GM23338 (cell line): ENCODE results near the gene FRMD4A. TPM values are rescaled to one million over a fixed set of nuclear protein-coding genes. Genes with fewer than 3 reads are reported as not detected.

Source experiments
- ATAC-seq: fragments of 200-7000 bp; cut with Tn5 transposase; 3 replicates; pipeline ENCODE4 v1.9.1; 2020
- DNase-seq: peaks from one replicate; pipeline ENCODE4 v3.0.0-alpha.2; 2015; ENCODE audit warnings: low spot score
- H2AFZ ChIP-seq: fragments of 200-600 bp; sonication (generic); 2 replicates; pipeline ENCODE4 v1.8.0; 2016; ENCODE audit warnings: antibody characterized with exemption, mild to moderate bottlenecking, moderate library complexity
- H3F3A ChIP-seq: fragments of 200-600 bp; sonication (generic); replicated peaks from 2 replicates; pipeline ENCODE4 v1.8.0; 2017; ENCODE audit warnings: antibody characterized with exemption, mixed run types, low read depth
- H3K27ac ChIP-seq: fragments of 200-600 bp; sonication (generic); 2 replicates; pipeline ENCODE4 v1.6.1; 2016; ENCODE audit warnings: low read depth
- H3K27me3 ChIP-seq: fragments of 200-600 bp; sonication (generic); 2 replicates; pipeline ENCODE4 v1.8.0; 2016; ENCODE audit warnings: mild to moderate bottlenecking, mixed run types, moderate library complexity; ENCODE audit not compliant: insufficient read depth
- H3K36me3 ChIP-seq: fragments of 200-600 bp; sonication (generic); 2 replicates; pipeline ENCODE4 v1.8.0; 2016; ENCODE audit warnings: mild to moderate bottlenecking; ENCODE audit not compliant: insufficient read depth
- H3K4me1 ChIP-seq: fragments of 200-600 bp; sonication (generic); 2 replicates; pipeline ENCODE4 v1.8.0; 2016; ENCODE audit warnings: mild to moderate bottlenecking, moderate library complexity; ENCODE audit not compliant: insufficient read depth
- H3K4me2 ChIP-seq: fragments of 200-600 bp; sonication (generic); 2 replicates; pipeline ENCODE4 v1.7.1; 2017; ENCODE audit warnings: mixed run types
- H3K4me3 ChIP-seq: fragments of 200-600 bp; sonication (generic); 2 replicates; pipeline ENCODE4 v1.6.1; 2016; ENCODE audit warnings: mixed run types
- H3K79me2 ChIP-seq: fragments of 200-600 bp; sonication (generic); replicated peaks from 2 replicates; pipeline ENCODE4 v1.8.0; 2017; ENCODE audit warnings: mild to moderate bottlenecking; ENCODE audit not compliant: insufficient read depth
- H3K9me2 ChIP-seq: fragments of 200-600 bp; sonication (generic); 2 replicates; pipeline ENCODE4 v1.8.0; 2017; ENCODE audit not compliant: insufficient read depth
- H4K20me1 ChIP-seq: fragments of 200-600 bp; sonication (generic); replicated peaks from 2 replicates; pipeline ENCODE4 v1.8.0; 2017; ENCODE audit warnings: mild to moderate bottlenecking; ENCODE audit not compliant: insufficient read depth
- H3K27ac Mint-ChIP-seq: 2 replicates; pipeline ENCODE4 v1.8.0; 2020; ENCODE audit warnings: inconsistent platforms, mild to moderate bottlenecking, moderate library complexity, mixed read lengths
- H3K27me3 Mint-ChIP-seq: 3 replicates; pipeline ENCODE4 v1.8.0; 2022; ENCODE audit warnings: low read depth, mild to moderate bottlenecking, moderate library complexity, mixed read lengths, inconsistent platforms; ENCODE audit not compliant: insufficient read depth, poor library complexity
- H3K36me3 Mint-ChIP-seq: 3 replicates; pipeline ENCODE4 v1.8.0; 2021; ENCODE audit warnings: low read depth, mild to moderate bottlenecking, inconsistent platforms, moderate library complexity, mixed read lengths
- H3K4me1 Mint-ChIP-seq: 3 replicates; pipeline ENCODE4 v1.8.0; 2020; ENCODE audit warnings: mild to moderate bottlenecking, inconsistent platforms, mixed read lengths
- H3K4me3 Mint-ChIP-seq: 3 replicates; pipeline ENCODE4 v1.8.0; 2021; ENCODE audit warnings: moderate library complexity, mild to moderate bottlenecking, inconsistent platforms, mixed read lengths
- H3K9me3 Mint-ChIP-seq: 3 replicates; pipeline ENCODE4 v1.8.0; 2020; ENCODE audit warnings: moderate library complexity, mild to moderate bottlenecking, inconsistent platforms, mixed read lengths
- CREB1 ChIP-seq: fragments of 250-450 bp; sonication (Bioruptor Pico); IDR thresholded peaks from 2 replicates; pipeline ENCODE4 v1.5.0; 2020; ENCODE audit warnings: low read depth, mild to moderate bottlenecking, moderate library complexity
- CTCF ChIP-seq, 2 experiments: fragments of 200-600 bp in 1 of 2; sonication (generic) in 1 of 2; conservative IDR thresholded peaks; 2 replicates each; pipeline versions ENCODE4 v1.5.1 to v1.6.1; 2016 to 2017; ENCODE audit warnings: antibody characterized with exemption in 2 of 2, low read depth in 2 of 2, mild to moderate bottlenecking in 2 of 2, moderate library complexity in 1 of 2
- ETS1 ChIP-seq: IDR thresholded peaks from 2 replicates; pipeline ENCODE4 v1.6.1; 2016; ENCODE audit warnings: antibody characterized with exemption
- EZH2 ChIP-seq: fragments of 200-600 bp; sonication (generic); IDR thresholded peaks from one replicate; pipeline ENCODE4 v1.8.0; 2017; ENCODE audit warnings: antibody characterized with exemption, mild to moderate bottlenecking, low read depth; ENCODE audit not compliant: unreplicated experiment
- EZH2phosphoT487 ChIP-seq: fragments of 200-600 bp; sonication (generic); IDR thresholded peaks from one replicate; pipeline ENCODE4 v1.8.1; 2018; ENCODE audit warnings: antibody characterized with exemption; ENCODE audit not compliant: unreplicated experiment
- JUNB ChIP-seq: IDR thresholded peaks from one replicate; pipeline ENCODE4 v1.6.1; 2016; ENCODE audit warnings: antibody characterized with exemption; ENCODE audit not compliant: unreplicated experiment
- NANOG ChIP-seq: IDR thresholded peaks from 2 replicates; pipeline ENCODE4 v1.6.1; 2016; ENCODE audit warnings: antibody characterized with exemption, borderline replicate concordance
- POLR2AphosphoS5 ChIP-seq: IDR thresholded peaks from 2 replicates; pipeline ENCODE4 v1.6.1; 2016; ENCODE audit warnings: antibody characterized with exemption, low read depth
- REST ChIP-seq: IDR thresholded peaks from one replicate; pipeline ENCODE4 v1.6.1; 2018; ENCODE audit warnings: antibody characterized with exemption; ENCODE audit not compliant: unreplicated experiment
- STAT1 ChIP-seq: IDR thresholded peaks from one replicate; pipeline ENCODE4 v1.6.1; 2016; ENCODE audit warnings: antibody characterized with exemption; ENCODE audit not compliant: unreplicated experiment
- ZNF114 ChIP-seq: fragments of 250-450 bp; sonication (Bioruptor Pico); IDR thresholded peaks from 2 replicates; pipeline ENCODE4 v1.5.0; 2020; ENCODE audit warnings: mild to moderate bottlenecking, moderate library complexity
- ZNF331 ChIP-seq: fragments of 250-450 bp; sonication (Bioruptor Pico); IDR thresholded peaks from 2 replicates; pipeline ENCODE4 v1.5.0; 2020; ENCODE audit warnings: low read depth, mild to moderate bottlenecking, moderate library complexity
- polyA plus RNA-seq: library from polyadenylated mRNA; unstranded; fragments of >200 nt; fragmentation: Nextera tagmentation; extraction: Ambion mirVana; gene quantifications from 2 replicates; pipeline ENCODE4 v1.2.1, GENCODE V29; 2016
- total RNA-seq: library from RNA; depleted of rRNA; stranded (reverse); fragments of >200 nt; shearing (Covaris generic); gene quantifications from 2 replicates; pipeline ENCODE4 v1.2.3, GENCODE V29; 2014

The FRMD4A gene
- total and polyA plus RNA-seq, 2 experiments from 2014 or later = 14.0 to 20.1 TPM

- no peak for TF ChIP-seq EZH2phosphoT487
- no peak for TF ChIP-seq EZH2
- no peak for TF ChIP-seq CTCF (conservative IDR thresholded peaks at IDR 0.05; ENCODE audit: low read depth in 2 of 2)
- no peak for TF ChIP-seq ZNF331 (CRISPR knock-in tag)
- TF ChIP-seq ETS1 = no peak
- TF ChIP-seq ZNF114 (CRISPR knock-in tag) = no peak
- no peak for TF ChIP-seq POLR2AphosphoS5
- TF ChIP-seq JUNB = no peak
- no peak for TF ChIP-seq CREB1 (CRISPR knock-in tag)
- no peak for TF ChIP-seq REST
- TF ChIP-seq STAT1 = no peak
- TF ChIP-seq NANOG = no peak
Observed at GRCh38 chr10:13894412-13895093, 436.2 kb downstream of the FRMD4A start (continued).

GRCh38 chr10:13893926-13894325 lies 436.8 kb downstream of the FRMD4A start:
- Mint-ChIP-seq H3K27me3 (peaks cover 33% of the 10 kb centered on the region), H3K4me1 (peaks cover 33% of the 10 kb centered on the region), H3K9me3 (no peaks in the 10 kb centered on the region), H3K36me3 (no peaks in the 10 kb centered on the region), H3K27ac (no peak overlapping the region), H3K4me3 (no peak overlapping the region)
- H3K9me2 ChIP-seq = no peaks in the 10 kb centered on the region
- H3F3A ChIP-seq = no peaks in the 10 kb centered on the region
- H3K27ac ChIP-seq = no peak overlapping the region
- H3K4me1 ChIP-seq = peaks cover 27% of the 10 kb centered on the region
- ATAC-seq (no peak), DNase-seq (peak; percentile 44)
- no peak overlapping the region for H2AFZ ChIP-seq
- H3K79me2 ChIP-seq = peaks cover 15% of the 10 kb centered on the region
- H3K36me3 ChIP-seq = no peaks in the 10 kb centered on the region
- H3K4me3 ChIP-seq = no peak overlapping the region
- TF ChIP-seq REST = no peak
- no peaks in the 10 kb centered on the region for H4K20me1 ChIP-seq
- 0 out of 2 replicates have a peak overlapping the region, but pooled peaks have one; percentile 38 for H3K4me2 ChIP-seq
- H3K27me3 ChIP-seq = peaks cover 36% of the 10 kb centered on the region
